A549 (cell line): ENCODE measurements around the gene CDKN3.

Experiments used
- CTCF ChIP-seq: fragments of >200 bp; sonication (Bioruptor Twin); formaldehyde crosslinking; IDR thresholded peaks from 3 replicates; pipeline ENCODE4 v1.5.1; 2016
- E2F6 ChIP-seq: IDR thresholded peaks from 2 replicates; pipeline ENCODE4 v1.6.1; 2012; ENCODE audit warnings: low read depth, borderline replicate concordance
- EP300 ChIP-seq, 2 experiments: fragments of >200 bp; sonication (Bioruptor Twin); formaldehyde crosslinking; IDR thresholded peaks; 2 replicates in 1 of 2; 3 replicates in 1 of 2; pipeline ENCODE4 v1.6.1; 2016 to 2017
- JUNB ChIP-seq: fragments of >200 bp; sonication (Bioruptor Twin); formaldehyde crosslinking; IDR thresholded peaks from 2 replicates; pipeline ENCODE4 v1.6.1; 2016
- NPAS2 ChIP-seq: fragments of 250-450 bp; sonication (Bioruptor Pico); IDR thresholded peaks from 2 replicates; pipeline ENCODE4 v1.8.0; 2022; ENCODE audit warnings: mild to moderate bottlenecking, moderate library complexity, borderline replicate concordance
- PBX3 ChIP-seq: IDR thresholded peaks from 2 replicates; pipeline ENCODE4 v1.6.1; 2012
- POLR2A ChIP-seq: IDR thresholded peaks from 2 replicates; pipeline ENCODE4 v1.6.1; 2012; ENCODE audit warnings: mild to moderate bottlenecking, low read length
- POLR2AphosphoS2 ChIP-seq: conservative IDR thresholded peaks from 2 replicates; pipeline ENCODE4 v1.6.1; 2012; ENCODE audit warnings: low read length, improper control_type of control experiment, inconsistent platforms
- RARB ChIP-seq: fragments of 250-450 bp; sonication (Bioruptor Pico); IDR thresholded peaks from 2 replicates; pipeline ENCODE4 v1.8.0; 2021; ENCODE audit warnings: mild to moderate bottlenecking, moderate library complexity
- ZC3H11A ChIP-seq: fragments of 450-650 bp; IDR thresholded peaks from 2 replicates; pipeline ENCODE4 v1.6.1; 2014; ENCODE audit warnings: antibody characterized with exemption, mild to moderate bottlenecking

- TF ChIP-seq JUNB (no peak), CTCF (no peak), POLR2A (no peak), RARB (no peak), ZC3H11A (no peak), PBX3 (no peak), NPAS2 (CRISPR knock-in tag) (no peak), E2F6 (no peak), EP300 (IDR thresholded peaks at IDR 0.05) (no peak), POLR2AphosphoS2 (no peak)
These were observed 22.5 kb upstream of the CDKN3 start for GRCh38 chr14:54374117-54374884.
